Stimulated activated CD8-positive, alpha-beta memory T cell treated with anti-CD3 and anti-CD28 coated beads, Interleukin-4, amount 100 ng/mL, for 4 hours (primary cell): ENCODE measurements around the gene TMEM250.

Source experiments
- DNase-seq, 2 donors: peaks; one replicate each; pipeline ENCODE4 v3.0.0-alpha.2; 2020; ENCODE audit warnings: low read depth in 2 of 2, low spot score in 1 of 2

TMEM250 gene

GRCh38 chr9:136133191-136133958 lies 14.7 kb upstream of the TMEM250 start:
- no peak for DNase-seq

- no peak for DNase-seq
Measured at GRCh38 chr9:136132512-136133050, 13.9 kb upstream of the TMEM250 start.

GRCh38 chr9:136131629-136132511 lies 13.2 kb upstream of the TMEM250 start:
- DNase-seq, result no peak

- DNase-seq, result no peak
Measured at GRCh38 chr9:136129176-136129575, 10.5 kb upstream of the TMEM250 start.

- no peak for DNase-seq
Measured at GRCh38 chr9:136128436-136128835, 9.8 kb upstream of the TMEM250 start.

- DNase-seq, result no peak
Measured at GRCh38 chr9:136127313-136127712, 8.6 kb upstream of the TMEM250 start.

GRCh38 chr9:136124976-136125692 lies 6.5 kb upstream of the TMEM250 start:
- no peak for DNase-seq

- DNase-seq, result peak; percentile 49 to 60
Measured at GRCh38 chr9:136122425-136123383, 4.0 kb upstream of the TMEM250 start.

GRCh38 chr9:136121801-136122200 lies 3.1 kb upstream of the TMEM250 start:
- DNase-seq, result no peak

GRCh38 chr9:136120438-136120844 lies 1.8 kb upstream of the TMEM250 start:
- no peak for DNase-seq

- no peak for DNase-seq
Measured at GRCh38 chr9:136119883-136120393, 1.3 kb upstream of the TMEM250 start.

- no peak for DNase-seq
Measured at GRCh38 chr9:136119061-136119882, 597 bp upstream of the TMEM250 start.

GRCh38 chr9:136117916-136118319 lies 757 bp downstream of the TMEM250 start:
- no peak for DNase-seq

GRCh38 chr9:136117291-136117915 lies 1.3 kb downstream of the TMEM250 start:
- no peak for DNase-seq

GRCh38 chr9:136116360-136117098 lies 2.1 kb downstream of the TMEM250 start:
- DNase-seq, result no peak

- DNase-seq, result no peak
Measured at GRCh38 chr9:136115641-136116359, 2.9 kb downstream of the TMEM250 start.

GRCh38 chr9:136115206-136115605 lies 3.5 kb downstream of the TMEM250 start:
- DNase-seq, result no peak
